ENCODE results near the gene C10orf90.

DNA sequence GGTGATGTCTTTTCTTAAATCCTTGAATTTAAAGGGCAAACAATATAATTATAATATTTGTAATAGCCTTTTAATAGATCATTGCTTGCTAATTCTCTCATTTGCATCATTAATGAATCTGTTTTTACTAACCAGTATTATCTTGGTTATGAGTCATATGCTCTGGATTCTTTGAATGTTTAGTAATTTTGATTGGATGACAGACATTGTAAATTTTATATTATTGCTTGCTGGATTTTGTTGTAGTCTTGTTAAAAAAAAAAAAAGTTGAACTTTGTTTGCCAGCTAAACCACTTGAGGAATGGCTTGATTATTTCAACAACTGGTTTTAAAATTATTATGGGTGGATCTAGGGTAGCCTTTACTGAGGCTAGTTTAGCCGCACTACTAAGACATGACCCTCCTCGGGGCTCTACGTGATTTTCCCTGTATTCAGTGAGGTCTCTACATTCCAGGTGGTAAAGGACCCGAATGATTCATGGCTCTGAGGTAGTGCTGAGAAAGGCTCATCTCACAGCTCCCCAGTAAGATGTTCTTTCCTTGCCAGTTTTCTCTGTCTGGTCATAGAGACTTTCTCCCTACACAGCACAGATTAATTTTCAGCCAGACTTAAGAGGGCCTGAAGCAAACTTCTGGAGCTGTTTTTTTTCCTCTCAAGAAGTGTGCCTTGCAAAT lies 8.5 kb downstream of the C10orf90 start:
- TF ChIP-seq, protein P1, sequence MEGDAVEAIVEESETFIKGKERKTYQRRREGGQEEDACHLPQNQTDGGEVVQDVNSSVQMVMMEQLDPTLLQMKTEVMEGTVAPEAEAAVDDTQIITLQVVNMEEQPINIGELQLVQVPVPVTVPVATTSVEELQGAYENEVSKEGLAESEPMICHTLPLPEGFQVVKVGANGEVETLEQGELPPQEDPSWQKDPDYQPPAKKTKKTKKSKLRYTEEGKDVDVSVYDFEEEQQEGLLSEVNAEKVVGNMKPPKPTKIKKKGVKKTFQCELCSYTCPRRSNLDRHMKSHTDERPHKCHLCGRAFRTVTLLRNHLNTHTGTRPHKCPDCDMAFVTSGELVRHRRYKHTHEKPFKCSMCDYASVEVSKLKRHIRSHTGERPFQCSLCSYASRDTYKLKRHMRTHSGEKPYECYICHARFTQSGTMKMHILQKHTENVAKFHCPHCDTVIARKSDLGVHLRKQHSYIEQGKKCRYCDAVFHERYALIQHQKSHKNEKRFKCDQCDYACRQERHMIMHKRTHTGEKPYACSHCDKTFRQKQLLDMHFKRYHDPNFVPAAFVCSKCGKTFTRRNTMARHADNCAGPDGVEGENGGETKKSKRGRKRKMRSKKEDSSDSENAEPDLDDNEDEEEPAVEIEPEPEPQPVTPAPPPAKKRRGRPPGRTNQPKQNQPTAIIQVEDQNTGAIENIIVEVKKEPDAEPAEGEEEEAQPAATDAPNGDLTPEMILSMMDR (IDR thresholded peaks at IDR 0.05) = no peak
- TF ChIP-seq POLR2A (IDR thresholded peaks at IDR 0.05) (no peak), POLR2AphosphoS5 (IDR thresholded peaks at IDR 0.05) (no peak)

All from breast epithelium (tissue), 3 donors.